Right ventricle myocardium superior (tissue), 1 donor: ENCODE measurements around the gene AGAP1. TPM values are rescaled to one million over a fixed set of nuclear protein-coding genes. Genes with fewer than 3 reads are reported as not detected.
"Not testable (repeated sequence)": the region's sequence is repeated elsewhere in the genome, so short reads cannot be mapped to it uniquely, and the experiment has no call there.

ENCODE experiments used
- ATAC-seq: fragments of 200-7000 bp; cut with Tn5 transposase; one replicate; pipeline ENCODE4 v1.9.1; 2020; ENCODE audit warnings: mild to moderate bottlenecking; ENCODE audit not compliant: poor library complexity
- DNase-seq: peaks from one replicate; pipeline ENCODE4 v3.0.0-alpha.2; 2020
- intact Hi-C: fragments of 100-400 bp; cut with DNase I; formaldehyde crosslinking; loops from one replicate; pipeline ENCODE4 v1.11.2; 2022
- total RNA-seq: library from RNA; stranded (reverse); fragmentation: NEBNext Ultra II Directional; extraction: Animal tissue kit (Norgen Biotek cat#: 25700); gene quantifications from one replicate; pipeline ENCODE4 v1.2.1, GENCODE V29; 2021
- donor health status: DM: no; HTN: yes; CAD: no; lungs with severe emphysema.

The AGAP1 gene
- total RNA-seq, 1 donor from 2014 or later = 25.4 TPM

- intact Hi-C loops = no loop called here
- ATAC-seq = no peak
- no peak for DNase-seq
Observed at GRCh38 chr2:236131073-236131692, 637.3 kb downstream of the AGAP1 start.

DNA sequence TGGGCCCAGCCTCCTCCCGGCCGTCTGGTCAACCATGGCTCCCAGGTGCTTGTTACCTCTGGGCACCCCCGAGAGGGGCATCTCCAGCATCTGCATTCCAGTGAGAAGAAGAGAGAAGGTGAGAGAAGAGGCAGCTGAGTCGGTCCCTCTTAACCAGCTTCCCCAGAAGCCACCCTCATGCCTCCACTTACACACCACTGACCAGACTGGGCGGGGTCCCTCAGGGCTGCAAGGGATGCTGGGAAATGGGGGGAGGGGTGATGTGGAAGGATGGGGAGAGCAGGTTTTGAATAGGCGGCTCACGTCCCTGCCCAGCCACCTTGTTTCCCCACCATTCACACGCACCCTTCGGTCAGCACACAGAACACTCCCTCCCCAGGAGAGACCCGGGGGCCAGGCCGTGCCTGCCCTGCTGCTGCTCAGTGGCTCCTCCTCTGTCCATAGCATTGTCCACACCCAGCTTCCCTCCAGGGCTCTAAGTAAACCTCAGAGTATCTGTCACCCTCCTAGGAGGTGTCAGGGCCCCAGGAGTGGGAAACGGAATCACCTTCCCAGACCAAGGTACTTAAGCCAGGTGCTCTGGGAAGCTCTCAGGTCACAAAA is 639.7 kb downstream of the AGAP1 start:
- intact Hi-C loops = no loop called here
- DNase-seq (no peak), ATAC-seq (no peak)

DNA sequence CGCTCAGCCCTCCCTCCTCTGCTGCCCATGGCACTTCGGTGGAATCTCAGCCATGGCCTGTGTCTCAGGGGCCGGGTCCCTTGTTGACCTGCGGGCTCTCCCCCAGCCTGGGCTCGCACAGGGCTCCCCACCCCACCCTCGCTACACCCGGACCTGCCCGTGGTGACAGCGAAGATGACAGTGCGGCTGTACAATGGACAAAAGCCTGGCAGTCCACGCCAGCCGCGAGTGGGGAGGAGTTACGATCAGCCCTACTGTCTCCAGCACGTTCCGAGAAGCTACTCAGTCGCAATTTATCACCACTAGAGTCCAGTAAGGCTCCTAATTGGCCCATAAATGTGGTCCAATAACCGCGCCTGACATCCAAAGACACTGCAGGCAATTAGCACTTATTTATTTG is 642.7 kb downstream of the AGAP1 start:
- ATAC-seq (no peak), DNase-seq (no peak)

GRCh38 chr2:236137066-236137465 is 643.2 kb downstream of the AGAP1 start:
- DNase-seq = no peak
- intact Hi-C loops = no loop called here
- no peak for ATAC-seq

More for the DNA sequence above, 642.7 kb downstream of the AGAP1 start:
- intact Hi-C loops = no loop called here

DNA sequence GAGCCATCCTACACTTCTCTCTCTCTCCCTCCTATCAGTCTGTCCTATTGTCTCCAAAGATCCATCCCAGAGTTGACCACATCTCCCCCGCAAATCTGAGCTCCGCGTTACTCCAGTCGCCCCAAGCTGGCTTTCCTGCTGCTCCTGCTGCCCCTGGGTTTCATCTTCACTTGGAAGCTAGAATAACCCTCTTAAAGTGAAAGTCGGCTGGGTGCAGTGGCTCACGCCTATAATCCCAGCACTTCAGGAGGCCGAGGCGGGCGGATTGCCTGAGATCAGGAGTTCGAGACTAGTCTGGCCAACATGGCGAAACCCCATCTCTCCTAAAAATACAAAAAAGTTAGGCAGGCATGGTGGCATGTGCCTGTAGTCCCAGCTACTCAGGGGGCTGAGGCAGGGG is 647.8 kb downstream of the AGAP1 start:
- ATAC-seq, intact Hi-C loops: not testable (repeated sequence)

GRCh38 chr2:236143811-236144210 is 650.0 kb downstream of the AGAP1 start:
- intact Hi-C loops = no loop called here
- DNase-seq = no peak
- ATAC-seq = no peak

More for the DNA sequence above, 647.8 kb downstream of the AGAP1 start:
- not testable (repeated sequence) for DNase-seq

GRCh38 chr2:236146436-236146835 is 652.6 kb downstream of the AGAP1 start:
- intact Hi-C loops = no loop called here
- DNase-seq (no peak), ATAC-seq (no peak)

DNA sequence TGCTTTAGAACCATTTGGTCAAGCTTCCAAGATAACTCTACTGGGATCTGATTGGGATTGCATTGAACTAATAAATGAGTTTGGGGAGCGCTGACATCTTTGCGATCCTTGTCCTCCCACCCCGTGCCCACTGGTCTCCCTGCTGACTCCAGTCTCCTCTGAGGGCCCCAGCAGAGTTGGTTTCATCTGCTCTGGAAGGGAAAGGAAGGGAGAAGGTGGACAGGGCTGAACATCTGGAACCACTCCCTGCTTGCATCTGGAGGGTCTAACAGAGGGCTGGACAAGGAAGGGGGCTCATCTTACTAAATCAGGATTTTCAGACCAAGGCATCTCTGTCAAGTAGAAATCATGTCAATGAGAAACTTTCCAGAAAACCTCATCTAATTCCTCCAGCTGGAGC is 661.6 kb downstream of the AGAP1 start:
- DNase-seq = no peak
- intact Hi-C loops = no loop called here
- no peak for ATAC-seq

DNA sequence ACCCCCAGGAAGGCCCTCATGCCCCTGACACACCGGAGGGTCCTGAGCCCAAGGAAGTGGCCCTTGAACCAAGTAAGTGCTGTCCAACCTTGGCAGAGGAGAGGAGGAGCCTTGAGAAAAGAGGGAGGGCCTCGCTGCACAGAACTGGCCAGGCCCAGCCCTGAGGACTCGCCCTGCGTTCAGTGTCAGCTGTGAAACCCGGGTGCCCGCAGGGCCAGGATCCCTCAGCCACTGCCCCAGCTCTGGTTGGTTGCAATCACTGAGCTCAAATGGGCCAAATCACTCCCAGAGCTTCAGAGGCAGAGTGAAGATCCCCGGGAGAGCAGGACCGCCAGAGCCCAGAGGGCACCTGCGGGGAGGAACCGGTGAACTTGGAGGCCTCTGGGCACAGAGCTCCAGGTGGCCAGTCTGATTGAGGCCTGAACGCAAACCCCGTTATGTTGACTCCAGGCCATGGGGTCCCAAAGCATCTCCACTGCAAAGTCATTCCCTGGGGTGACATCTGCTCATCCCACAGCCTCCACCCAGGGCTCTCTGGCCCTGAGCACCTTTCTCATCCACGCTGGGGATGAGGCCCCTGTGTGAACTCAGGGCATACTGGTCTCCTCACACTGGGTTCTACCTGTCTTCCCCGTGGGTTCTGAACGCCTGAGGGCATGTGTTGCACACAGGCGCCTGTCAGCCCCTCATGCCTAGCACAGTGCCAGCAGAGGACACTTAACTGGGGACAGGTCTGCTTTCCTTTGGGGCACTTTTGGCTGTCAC is 662.4 kb downstream of the AGAP1 start:
- DNase-seq = no peak
- ATAC-seq = no peak

GRCh38 chr2:236156860-236157194 is 663.0 kb downstream of the AGAP1 start:
- ATAC-seq (no peak), DNase-seq (no peak)
- intact Hi-C loops = no loop called here

More for the DNA sequence above, 662.4 kb downstream of the AGAP1 start:
- intact Hi-C loops = no loop called here

DNA sequence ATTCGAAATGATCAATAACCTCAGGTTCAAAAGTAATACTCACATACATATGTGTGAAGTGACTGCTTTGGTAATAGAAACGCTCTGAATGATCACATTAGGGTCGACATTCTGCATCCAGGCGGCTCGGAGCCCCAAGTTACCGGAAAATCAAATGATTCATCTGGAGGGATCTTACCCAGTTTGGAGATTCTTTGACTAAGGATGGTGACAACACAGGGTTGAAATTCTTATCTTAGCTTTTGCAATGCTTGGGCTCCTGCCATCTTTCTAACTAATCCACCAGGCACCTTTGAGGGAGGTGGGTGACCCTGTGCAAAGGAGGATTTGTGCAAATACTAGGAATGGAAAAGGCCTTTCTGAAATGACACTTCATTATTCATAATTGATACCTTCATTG is 663.5 kb downstream of the AGAP1 start:
- no peak for DNase-seq
- ATAC-seq = no peak
- intact Hi-C loops = no loop called here

DNA sequence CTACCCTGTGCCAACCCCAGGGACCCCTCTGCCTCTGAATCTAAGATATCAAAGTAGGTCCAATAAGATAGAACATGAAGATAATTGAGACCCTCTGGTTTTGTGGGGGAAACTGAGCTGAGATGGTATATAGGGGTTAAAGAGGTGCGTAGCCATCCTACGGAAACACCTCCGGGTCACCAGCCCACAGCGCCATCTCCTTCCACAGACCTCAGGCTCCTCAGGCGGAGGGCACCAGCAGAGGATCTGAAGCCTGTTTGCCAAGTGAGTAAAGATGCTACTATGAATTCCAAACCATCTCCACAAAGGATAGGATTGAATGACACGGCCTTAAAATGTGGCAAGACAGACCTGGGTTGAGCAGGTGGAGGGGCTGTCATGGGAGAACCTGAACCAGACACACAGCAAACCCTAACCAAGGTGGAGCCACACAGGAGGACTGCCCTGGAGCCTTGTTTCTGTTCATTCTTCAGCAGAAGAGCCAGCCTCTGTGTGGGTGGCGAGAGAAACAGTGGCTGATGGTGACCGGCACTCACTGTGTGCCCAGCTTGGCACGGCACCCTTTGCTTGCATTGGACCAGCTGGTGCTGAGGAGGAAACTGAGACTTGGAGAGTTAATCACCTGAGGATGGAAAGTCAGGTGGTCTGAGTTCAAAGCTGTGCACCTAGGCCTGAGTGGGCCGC is 664.1 kb downstream of the AGAP1 start:
- no peak for ATAC-seq
- intact Hi-C loops = no loop called here
- no peak for DNase-seq

DNA sequence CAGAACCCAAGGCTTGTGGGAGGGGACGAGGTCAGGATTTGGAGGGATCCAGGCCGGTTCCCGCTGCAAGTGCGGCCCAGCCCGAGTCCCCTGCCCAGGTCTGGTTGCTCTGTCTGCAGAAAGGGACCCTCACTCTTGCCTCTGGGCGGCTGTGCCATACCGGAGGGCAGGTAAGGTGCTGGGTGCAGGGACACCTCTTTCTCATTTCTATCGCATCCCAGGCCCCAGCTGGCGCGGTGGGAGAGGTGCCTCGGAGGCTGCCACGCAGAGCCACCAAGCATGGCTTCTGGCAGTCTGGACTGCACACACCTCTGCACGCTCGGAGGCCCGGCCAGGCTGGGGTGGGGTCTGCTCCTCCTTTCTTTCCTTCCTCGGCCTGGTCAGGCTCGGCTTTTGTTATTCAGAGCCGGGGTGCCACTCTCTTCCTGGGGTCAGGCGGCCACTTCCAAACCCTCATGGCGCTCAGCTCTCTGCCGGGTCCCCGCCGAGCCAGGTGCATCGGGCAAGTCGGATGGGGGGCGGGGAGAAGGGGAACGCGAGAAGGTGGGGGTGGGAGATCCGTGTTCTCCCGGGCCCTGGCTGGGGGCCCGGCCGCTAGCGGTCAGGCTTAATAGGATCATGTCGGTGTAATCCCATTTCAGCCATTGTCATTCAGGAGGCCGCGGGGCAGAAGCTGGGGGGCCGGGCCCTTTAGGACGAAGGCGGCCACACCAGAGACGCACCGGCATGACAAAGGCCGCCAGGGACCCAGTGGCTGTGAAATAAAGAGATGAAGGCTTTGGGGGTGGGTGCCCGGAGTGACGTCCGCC is 665.3 kb downstream of the AGAP1 start:
- no peak for DNase-seq
- intact Hi-C loops = no loop called here
- no peak for ATAC-seq

DNA sequence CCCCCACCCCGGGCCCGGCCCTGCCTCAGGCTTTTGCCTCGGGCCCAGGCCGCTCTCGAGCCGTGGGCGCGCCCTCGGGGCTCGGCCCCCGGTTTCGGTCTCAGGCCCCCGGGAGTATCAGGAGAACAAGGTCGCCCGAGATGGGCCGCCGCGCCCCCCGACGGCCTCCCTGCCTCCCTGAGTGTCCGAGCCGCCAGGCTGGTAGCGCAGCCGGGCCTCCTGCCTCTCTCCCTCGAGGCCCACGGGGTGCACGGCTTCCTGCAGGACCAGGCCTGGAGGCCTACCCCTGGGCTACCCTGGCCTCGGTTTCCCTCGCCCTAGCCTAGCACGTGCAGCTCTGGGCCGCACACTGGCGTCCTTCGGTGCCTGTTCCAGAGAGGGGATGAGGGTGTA is 665.9 kb downstream of the AGAP1 start:
- intact Hi-C loops = no loop called here
- ATAC-seq (no peak), DNase-seq (no peak)

- ATAC-seq = no peak
- DNase-seq = no peak
- intact Hi-C loops = no loop called here
Observed at GRCh38 chr2:236160366-236161081, 666.7 kb downstream of the AGAP1 start.

DNA sequence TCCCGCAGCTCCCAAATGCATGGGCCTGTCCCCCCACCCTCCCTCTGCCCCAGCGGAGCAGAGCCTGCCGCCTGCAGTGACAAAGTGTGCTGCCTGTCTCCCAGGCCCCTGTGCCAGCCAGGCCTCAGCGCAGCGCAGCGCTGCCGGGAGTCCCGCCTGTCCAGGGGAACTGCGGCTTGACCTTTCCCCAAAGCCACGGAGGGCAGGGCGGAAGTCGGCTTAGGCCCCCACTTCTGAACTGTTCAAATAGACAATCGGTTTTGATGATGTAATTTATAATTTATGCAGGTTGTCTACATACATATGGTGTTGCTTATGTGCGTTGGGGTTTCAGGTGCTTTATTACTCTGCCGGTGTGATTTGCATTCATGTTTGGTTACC is 667.2 kb downstream of the AGAP1 start:
- DNase-seq (no peak), ATAC-seq (no peak)
- intact Hi-C loops = no loop called here

DNA sequence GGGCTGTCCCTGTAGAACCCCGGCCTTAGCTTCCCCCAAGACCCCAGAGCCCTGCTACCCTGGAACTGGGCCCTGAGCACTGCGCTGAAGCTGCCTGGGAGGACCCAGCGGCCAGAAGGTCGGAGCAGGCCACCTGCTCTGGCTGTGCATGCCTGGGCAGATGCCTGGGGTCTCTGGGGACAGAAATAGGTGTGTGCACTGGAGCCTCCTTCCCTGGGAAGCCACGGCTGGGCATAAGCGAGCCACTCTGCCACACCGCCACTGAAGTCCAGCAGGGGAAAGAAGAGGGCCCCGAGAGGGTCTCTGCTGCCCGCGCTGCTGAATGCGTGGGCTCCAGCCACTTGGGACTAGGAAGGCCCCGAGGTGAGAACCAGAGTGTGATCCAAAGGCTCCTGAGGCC is 667.7 kb downstream of the AGAP1 start:
- ATAC-seq (no peak), DNase-seq (no peak)
- intact Hi-C loops = no loop called here
